HEK293T (cell line): ENCODE measurements around the gene ZDHHC7.

Source experiments
- CTCF ChIA-PET: fragments of 350-600 bp; formaldehyde crosslinking; extraction: SDS; loops from one replicate; lab custom pipeline; 2021; ENCODE audit warnings: antibody characterized with exemption, inconsistent platforms; lab: Yijun Ruan, JAX
- POLR2A ChIA-PET: fragments of 350-600 bp; formaldehyde crosslinking; extraction: SDS; loops from one replicate; lab custom pipeline; 2020; ENCODE audit warnings: antibody characterized with exemption, inconsistent platforms; lab: Yijun Ruan, JAX
- DNase-seq: peaks from one replicate; pipeline ENCODE4 v3.0.0; 2012; ENCODE audit warnings: mixed read lengths; ENCODE audit errors: extremely low spot score
- ARNT ChIP-seq: fragments of 450-650 bp; IDR thresholded peaks from 2 replicates; pipeline ENCODE4 v1.6.1; 2017; ENCODE audit warnings: mild to moderate bottlenecking
- BHLHE40 ChIP-seq: fragments of 450-650 bp; IDR thresholded peaks from 2 replicates; pipeline ENCODE4 v1.6.1; 2016; ENCODE audit warnings: mild to moderate bottlenecking, moderate library complexity, borderline replicate concordance
- CTBP1 ChIP-seq: fragments of 450-650 bp; IDR thresholded peaks from 2 replicates; pipeline ENCODE4 v1.6.1; 2016; ENCODE audit warnings: borderline replicate concordance
- ELF4 ChIP-seq: fragments of 450-650 bp; IDR thresholded peaks from 2 replicates; pipeline ENCODE4 v1.6.1; 2017; ENCODE audit warnings: antibody characterized with exemption
- FOXA1 ChIP-seq: fragments of 450-650 bp; IDR thresholded peaks from 2 replicates; pipeline ENCODE4 v1.6.1; 2016; ENCODE audit warnings: mild to moderate bottlenecking
- FOXK2 ChIP-seq: fragments of 450-650 bp; IDR thresholded peaks from 2 replicates; pipeline ENCODE4 v1.6.1; 2016; ENCODE audit warnings: mild to moderate bottlenecking
- FOXM1 ChIP-seq: fragments of 450-650 bp; IDR thresholded peaks from 2 replicates; pipeline ENCODE4 v1.6.1; 2017; ENCODE audit warnings: mild to moderate bottlenecking, borderline replicate concordance
- L3MBTL2 ChIP-seq: fragments of 450-650 bp; conservative IDR thresholded peaks from 2 replicates; pipeline ENCODE4 v1.6.1; 2016; ENCODE audit warnings: mild to moderate bottlenecking
- LEF1 ChIP-seq: fragments of 450-650 bp; IDR thresholded peaks from 2 replicates; pipeline ENCODE4 v1.6.1; 2017; ENCODE audit warnings: mild to moderate bottlenecking, borderline replicate concordance
- NFRKB ChIP-seq: fragments of 450-650 bp; IDR thresholded peaks from 2 replicates; pipeline ENCODE4 v1.6.1; 2016; ENCODE audit warnings: mild to moderate bottlenecking, moderate library complexity
- PKNOX1 ChIP-seq: fragments of 450-650 bp; IDR thresholded peaks from 2 replicates; pipeline ENCODE4 v1.6.1; 2016
- SP1 ChIP-seq: fragments of 450-650 bp; IDR thresholded peaks from 2 replicates; pipeline ENCODE4 v1.6.1; 2017
- SUZ12 ChIP-seq: fragments of 450-650 bp; IDR thresholded peaks from 2 replicates; pipeline ENCODE4 v1.6.1; 2016; ENCODE audit warnings: mild to moderate bottlenecking
- TARDBP ChIP-seq: fragments of 450-650 bp; IDR thresholded peaks from 2 replicates; pipeline ENCODE4 v1.6.1; 2016
- ZNF384 ChIP-seq: fragments of 450-650 bp; IDR thresholded peaks from 2 replicates; pipeline ENCODE4 v1.6.1; 2016

ZDHHC7 gene

GRCh38 chr16:85047867-85048455, 36.6 kb upstream of the ZDHHC7 start:
- CTCF ChIA-PET = no interaction called here
- POLR2A ChIA-PET = interaction anchor here (1.3 kb wide), 1 partner anchor 20 kb away, joined by 10 read pairs; the partner anchor contains the start of gene KIAA0513
- DNase-seq = no peak
- TF ChIP-seq FOXK2 (no peak), ELF4 (no peak), FOXM1 (no peak), CTBP1 (no peak), ARNT (no peak)

GRCh38 chr16:85046931-85047866, 35.9 kb upstream of the ZDHHC7 start:
- ChIA-PET CTCF (interaction anchor here (1.2 kb wide), 1 partner anchor 9 kb away, joined by 5 read pairs; no protein-coding TSS in a partner anchor), POLR2A (interaction anchor here (0.8 to 1.3 kb wide), 3 partner anchors 10 to 19 kb away, joined by 3 to 10 read pairs (median 3); partner anchors contain the start of gene KIAA0513)
- no peak for DNase-seq
- no peak for TF ChIP-seq FOXK2

GRCh38 chr16:85046472-85046916, 35.2 kb upstream of the ZDHHC7 start:
- CTCF ChIA-PET = interaction anchor here (1.2 kb wide), 1 partner anchor 9 kb away, joined by 5 read pairs; no protein-coding TSS in a partner anchor
- TF ChIP-seq ELF4 = no peak
- POLR2A ChIA-PET = interaction anchor here (0.8 to 1.3 kb wide), 3 partner anchors 9 to 19 kb away, joined by 3 to 10 read pairs (median 3); partner anchors contain the start of gene KIAA0513

GRCh38 chr16:85045641-85046471, 34.5 kb upstream of the ZDHHC7 start:
- no peak for DNase-seq
- POLR2A ChIA-PET = interaction anchor here (1.1 kb wide), 1 partner anchor 15 kb away, joined by 3 read pairs; no protein-coding TSS in a partner anchor
- no peak for TF ChIP-seq LEF1
- no peak for TF ChIP-seq L3MBTL2
- no peak for TF ChIP-seq FOXM1
- no peak for TF ChIP-seq BHLHE40
- TF ChIP-seq PKNOX1 = no peak
- TF ChIP-seq TARDBP = no peak
- TF ChIP-seq SUZ12 = no peak
- TF ChIP-seq NFRKB = no peak
- no peak for TF ChIP-seq ARNT
- no peak for TF ChIP-seq ELF4
- TF ChIP-seq CTBP1 = no peak
- TF ChIP-seq FOXK2 = no peak
- CTCF ChIA-PET = interaction anchor here (1.2 kb wide), 1 partner anchor 10 kb away, joined by 5 read pairs; no protein-coding TSS in a partner anchor

More at GRCh38 chr16:85046472-85046916, 35.2 kb upstream of the ZDHHC7 start:
- no peak for DNase-seq

GRCh38 chr16:85045077-85045476, 33.7 kb upstream of the ZDHHC7 start:
- TF ChIP-seq LEF1 (no peak), SUZ12 (no peak), PKNOX1 (no peak), CTBP1 (no peak), ZNF384 (no peak), L3MBTL2 (no peak), SP1 (no peak), FOXA1 (no peak), TARDBP (no peak)
- DNase-seq = no peak
- ChIA-PET CTCF (interaction anchor here (0.6 kb wide), 1 partner anchor 257 kb away, joined by 3 read pairs; no protein-coding TSS in a partner anchor), POLR2A (no interaction called here)

GRCh38 chr16:85042606-85043005, 31.3 kb upstream of the ZDHHC7 start:
- ChIA-PET POLR2A (no interaction called here), CTCF (interaction anchor here (0.6 kb wide), 1 partner anchor 12 kb away, joined by 3 read pairs; no protein-coding TSS in a partner anchor)
- no peak for DNase-seq
- TF ChIP-seq CTBP1 = no peak
- TF ChIP-seq TARDBP = no peak

- ChIA-PET CTCF (no interaction called here), POLR2A (no interaction called here)
- DNase-seq = no peak
- TF ChIP-seq PKNOX1 = no peak
- no peak for TF ChIP-seq ELF4
Measured at GRCh38 chr16:85042167-85042526, 30.8 kb upstream of the ZDHHC7 start.
